IMR-90 (cell line): ENCODE measurements around the gene LRRC61. TPM values are rescaled to one million over a fixed set of nuclear protein-coding genes. Genes with fewer than 3 reads are reported as not detected.
A peak's percentile ranks its signal among the peaks of the same experiment; 100 is the strongest.

Source experiments
- ATAC-seq: fragments of 200-7000 bp; cut with Tn5 transposase; 2 replicates; pipeline ENCODE4 v1.9.1; 2020; ENCODE audit warnings: low read depth, mild to moderate bottlenecking, moderate library complexity
- BruUV-seq: library from RNA; stranded (reverse); fragments of 400-500 nt; replicated peaks from 2 replicates; lab custom pipeline; 2021; lab: Mats Ljungman, UMichigan
- CTCF ChIA-PET: fragments of 300-600 bp; formaldehyde crosslinking; extraction: SDS; loops from one replicate; lab custom pipeline; 2021; ENCODE audit warnings: antibody characterized with exemption; lab: Yijun Ruan, JAX
- POLR2A ChIA-PET: fragments of 300-600 bp; sonication (Branson Sonifier 250); formaldehyde crosslinking; loops from one replicate; lab custom pipeline; 2022; ENCODE audit warnings: antibody characterized with exemption; ENCODE audit not compliant: unreplicated experiment; lab: Charles Lee
- DNase-seq: peaks from one replicate; pipeline ENCODE4 v3.0.0; 2013
- H2AFZ ChIP-seq: replicated peaks from 2 replicates; pipeline ENCODE3; 2013; ENCODE audit warnings: low read length, mild to moderate bottlenecking; ENCODE audit not compliant: poor library complexity
- H2AK5ac ChIP-seq: 2 replicates; pipeline ENCODE4 v1.6.1; 2013; ENCODE audit warnings: low read depth, low read length, inconsistent platforms
- H2AK9ac ChIP-seq: replicated peaks from 2 replicates; pipeline ENCODE3; 2013; ENCODE audit warnings: mild to moderate bottlenecking, low read depth, low read length, moderate library complexity; ENCODE audit not compliant: poor library complexity
- H2BK120ac ChIP-seq: 2 replicates; pipeline ENCODE4 v1.6.1; 2013; ENCODE audit warnings: low read depth, low read length, inconsistent platforms
- H2BK15ac ChIP-seq: 3 replicates; pipeline ENCODE4 v1.6.1; 2013; ENCODE audit warnings: low read depth, low read length, inconsistent platforms
- H2BK20ac ChIP-seq: 2 replicates; pipeline ENCODE4 v1.6.1; 2013; ENCODE audit warnings: low read depth, mild to moderate bottlenecking, inconsistent platforms, low read length, moderate library complexity
- H2BK5ac ChIP-seq: 2 replicates; pipeline ENCODE4 v1.6.1; 2013; ENCODE audit warnings: mild to moderate bottlenecking, low read depth, low read length, inconsistent platforms; ENCODE audit not compliant: poor library complexity, severe bottlenecking
- H3K14ac ChIP-seq: replicated peaks from 2 replicates; pipeline ENCODE4 v1.6.1; 2013; ENCODE audit warnings: low read depth, low read length, inconsistent platforms
- H3K18ac ChIP-seq: 2 replicates; pipeline ENCODE4 v1.6.1; 2013; ENCODE audit warnings: low read depth, low read length, control low read depth
- H3K23ac ChIP-seq: 2 replicates; pipeline ENCODE4 v1.6.1; 2013; ENCODE audit warnings: low read depth, low read length, inconsistent platforms
- H3K27ac ChIP-seq: 2 replicates; pipeline ENCODE4 v1.5.1; 2013; ENCODE audit warnings: mild to moderate bottlenecking, control low read depth, low read length; ENCODE audit not compliant: insufficient read depth
- H3K27me3 ChIP-seq: 2 replicates; pipeline ENCODE4 v1.6.1; 2013; ENCODE audit warnings: low read length; ENCODE audit not compliant: control insufficient read depth, insufficient read depth
- H3K36me3 ChIP-seq: 2 replicates; pipeline ENCODE4 v1.6.1; 2013; ENCODE audit warnings: low read length, mixed read lengths; ENCODE audit not compliant: control insufficient read depth, insufficient read depth
- H3K4ac ChIP-seq: 2 replicates; pipeline ENCODE4 v1.6.1; 2013; ENCODE audit warnings: low read depth, low read length, inconsistent platforms
- H3K4me1 ChIP-seq: 2 replicates; pipeline ENCODE4 v1.6.1; 2013; ENCODE audit warnings: low read length, mixed read lengths; ENCODE audit not compliant: control insufficient read depth, insufficient read depth
- H3K4me2 ChIP-seq: 2 replicates; pipeline ENCODE4 v1.6.1; 2013; ENCODE audit warnings: low read depth, mild to moderate bottlenecking, control low read depth, low read length, moderate library complexity
- H3K4me3 ChIP-seq: 2 replicates; pipeline ENCODE4 v1.5.1; 2013; ENCODE audit warnings: low read depth, mild to moderate bottlenecking, control low read depth, low read length, moderate library complexity; ENCODE audit not compliant: insufficient read depth
- H3K56ac ChIP-seq: 2 replicates; pipeline ENCODE4 v1.6.1; 2013; ENCODE audit warnings: low read length, inconsistent platforms; ENCODE audit not compliant: insufficient read depth; ENCODE audit errors: extremely low read depth
- H3K79me1 ChIP-seq, 2 experiments: 2 replicates each; pipeline ENCODE4 v1.6.1; 2013; ENCODE audit warnings: low read length in 2 of 2, inconsistent platforms in 1 of 2, low read depth in 1 of 2
- H3K9ac ChIP-seq: 2 replicates; pipeline ENCODE4 v1.6.1; 2013; ENCODE audit warnings: low read depth, low read length, control low read depth
- H3K9me1 ChIP-seq: 2 replicates; pipeline ENCODE4 v1.6.1; 2013; ENCODE audit warnings: low read length, inconsistent platforms; ENCODE audit not compliant: insufficient read depth
- H3K9me3 ChIP-seq: 2 replicates; pipeline ENCODE4 v1.6.1; 2013; ENCODE audit warnings: low read length; ENCODE audit not compliant: control insufficient read depth, insufficient read depth
- H4K20me1 ChIP-seq: 2 replicates; pipeline ENCODE4 v1.6.1; 2013; ENCODE audit warnings: low read length, inconsistent platforms; ENCODE audit not compliant: insufficient read depth
- H4K5ac ChIP-seq: 2 replicates; pipeline ENCODE4 v1.6.1; 2013; ENCODE audit warnings: mild to moderate bottlenecking, low read depth, low read length, control low read depth
- H4K8ac ChIP-seq, 2 experiments: 2 replicates each; pipeline ENCODE4 v1.6.1; 2013; ENCODE audit warnings: low read depth in 2 of 2, low read length in 2 of 2, control low read depth in 1 of 2, inconsistent platforms in 1 of 2
- H4K91ac ChIP-seq: 2 replicates; pipeline ENCODE4 v1.6.1; 2013; ENCODE audit warnings: low read depth, low read length, inconsistent platforms; ENCODE audit not compliant: insufficient read depth
- CEBPB ChIP-seq: IDR thresholded peaks from 2 replicates; pipeline ENCODE4 v1.6.1; 2012; ENCODE audit warnings: low read depth, low read length, improper control_type of control experiment
- FOS ChIP-seq: fragments of 150-350 bp; IDR thresholded peaks from 2 replicates; pipeline ENCODE4 v1.6.1; 2016; ENCODE audit warnings: low read depth, low read length
- MAFK ChIP-seq: IDR thresholded peaks from 2 replicates; pipeline ENCODE4 v1.6.1; 2012; ENCODE audit warnings: low read depth, low read length, improper control_type of control experiment
- MAZ ChIP-seq: IDR thresholded peaks from 2 replicates; pipeline ENCODE4 v1.6.1; 2012; ENCODE audit warnings: low read depth, mild to moderate bottlenecking, low read length, improper control_type of control experiment, moderate library complexity, borderline replicate concordance
- MXI1 ChIP-seq: IDR thresholded peaks from 2 replicates; pipeline ENCODE4 v1.6.1; 2012; ENCODE audit warnings: low read depth, mild to moderate bottlenecking, low read length, moderate library complexity, borderline replicate concordance
- POLR2A ChIP-seq: IDR thresholded peaks from 2 replicates; pipeline ENCODE4 v1.6.1; 2012; ENCODE audit warnings: mild to moderate bottlenecking, low read depth, low read length
- RAD21 ChIP-seq: IDR thresholded peaks from 2 replicates; pipeline ENCODE4 v1.6.1; 2012; ENCODE audit warnings: low read length, improper control_type of control experiment
- SMC3 ChIP-seq: fragments of 150-350 bp; IDR thresholded peaks from 2 replicates; pipeline ENCODE4 v1.6.1; 2016; ENCODE audit warnings: low read depth, mild to moderate bottlenecking, antibody characterized with exemption, low read length, moderate library complexity
- WGBS, 2 experiments: methylation state at CpG; one replicate each; pipeline versions ENCODE4 v1.1.5 to v1.1.7; 2013; ENCODE audit warnings: missing lambda C conversion rate in 2 of 2; ENCODE audit not compliant: insufficient read length in 1 of 2; ENCODE audit errors: extremely low coverage in 2 of 2; 5-methylcytosine and 5-hydroxymethylcytosine counted together
- dilution Hi-C: fragments of 300-500 bp; cut with HindIII; formaldehyde crosslinking; loops from one replicate; pipeline ENCODE4 v1.14.3; 2018; ENCODE audit warnings: low sequenced_read_pairs; ENCODE audit not compliant: unreplicated experiment
- in situ Hi-C: fragments of 300-500 bp; cut with MboI; formaldehyde crosslinking; loops from 3 replicates; pipeline ENCODE4 v1.14.3; 2019; ENCODE audit warnings: low sequenced_read_pairs, inconsistent platforms, mixed read lengths
- intact Hi-C: fragments of 100-400 bp; cut with micrococcal nuclease; formaldehyde crosslinking; loops from 2 replicates; pipeline ENCODE4 v1.10.0; 2022
- polyA plus RNA-seq, 3 experiments: library from polyadenylated mRNA; depleted of rRNA; stranded (reverse); fragments of >200 nt; gene quantifications; 2 replicates each; pipeline ENCODE4 v1.2.3, GENCODE V29; 2012; ENCODE audit warnings: low replicate concordance in 1 of 3
- total RNA-seq: library from RNA; depleted of rRNA; stranded (reverse); fragments of >200 nt; gene quantifications from 2 replicates; pipeline ENCODE4 v1.2.3, GENCODE V29; 2012
- TF ChIP-seq, protein P1 (sequence below): conservative IDR thresholded peaks from 2 replicates; pipeline ENCODE4 v1.5.1; 2012; ENCODE audit warnings: mild to moderate bottlenecking, low read depth, low read length, improper control_type of control experiment
- TF ChIP-seq, protein P2 (sequence below): fragments of 150-350 bp; IDR thresholded peaks from 2 replicates; pipeline ENCODE4 v1.6.1; 2016; ENCODE audit warnings: low read depth, mild to moderate bottlenecking, low read length, moderate library complexity, borderline replicate concordance
- TF ChIP-seq, protein P3 (sequence below): fragments of 150-350 bp; IDR thresholded peaks from 2 replicates; pipeline ENCODE4 v1.6.1; 2017; ENCODE audit warnings: mild to moderate bottlenecking, antibody characterized with exemption, low read length, low read depth

LRRC61 gene
- total and polyA plus RNA-seq, 2 of the 4 experiments (the other 2 are of a cell fraction): 0.07 TPM; not detected in 1

DNA sequence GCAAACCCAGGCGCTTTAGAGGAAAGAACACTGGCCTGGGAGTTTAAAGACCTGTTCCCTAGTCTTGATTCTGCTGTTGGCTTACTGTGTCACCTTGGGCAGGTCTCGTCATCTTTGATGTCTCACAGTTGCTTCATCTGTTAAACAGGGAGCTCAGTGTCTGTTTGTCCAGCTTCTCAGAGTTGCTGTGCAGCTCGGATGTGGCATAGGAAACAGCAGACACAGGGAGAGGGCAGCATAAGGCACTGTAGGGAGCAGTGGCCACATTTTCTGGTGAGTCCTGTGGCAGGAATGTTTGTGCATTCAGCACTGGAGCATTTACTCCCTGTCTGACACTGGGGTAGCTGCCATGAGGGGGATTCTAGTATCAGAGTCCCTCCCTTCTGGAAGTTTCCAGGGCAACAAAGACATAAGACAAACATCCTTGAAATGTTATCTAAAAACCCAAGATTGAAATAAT is 47.5 kb downstream of the LRRC61 start:
- H3K27ac ChIP-seq: peak overlapping the region; percentile 85
- H4K5ac ChIP-seq: no peak overlapping the region
- H2BK15ac ChIP-seq: 0 out of 3 replicates have a peak overlapping the region, but pooled peaks have one; percentile 17
- H4K20me1 ChIP-seq: peaks cover 9% of the 10 kb centered on the region
- H3K9ac ChIP-seq: peak overlapping the region; percentile 81
- TF ChIP-seq MXI1 (0 out of 2 replicates have a peak, but pooled peaks have one; percentile 48), MAFK (peak; percentile 26; the same call in 1 of the 2 replicates), MAZ (no peak), SMC3 (no peak), RAD21 (0 out of 2 replicates have a peak, but pooled peaks have one; percentile 9), FOS (0 out of 2 replicates have a peak, but pooled peaks have one; percentile 32), CEBPB (no peak), POLR2A (no peak; the same call in 1 of the 2 replicates)
- TF ChIP-seq, protein P1, sequence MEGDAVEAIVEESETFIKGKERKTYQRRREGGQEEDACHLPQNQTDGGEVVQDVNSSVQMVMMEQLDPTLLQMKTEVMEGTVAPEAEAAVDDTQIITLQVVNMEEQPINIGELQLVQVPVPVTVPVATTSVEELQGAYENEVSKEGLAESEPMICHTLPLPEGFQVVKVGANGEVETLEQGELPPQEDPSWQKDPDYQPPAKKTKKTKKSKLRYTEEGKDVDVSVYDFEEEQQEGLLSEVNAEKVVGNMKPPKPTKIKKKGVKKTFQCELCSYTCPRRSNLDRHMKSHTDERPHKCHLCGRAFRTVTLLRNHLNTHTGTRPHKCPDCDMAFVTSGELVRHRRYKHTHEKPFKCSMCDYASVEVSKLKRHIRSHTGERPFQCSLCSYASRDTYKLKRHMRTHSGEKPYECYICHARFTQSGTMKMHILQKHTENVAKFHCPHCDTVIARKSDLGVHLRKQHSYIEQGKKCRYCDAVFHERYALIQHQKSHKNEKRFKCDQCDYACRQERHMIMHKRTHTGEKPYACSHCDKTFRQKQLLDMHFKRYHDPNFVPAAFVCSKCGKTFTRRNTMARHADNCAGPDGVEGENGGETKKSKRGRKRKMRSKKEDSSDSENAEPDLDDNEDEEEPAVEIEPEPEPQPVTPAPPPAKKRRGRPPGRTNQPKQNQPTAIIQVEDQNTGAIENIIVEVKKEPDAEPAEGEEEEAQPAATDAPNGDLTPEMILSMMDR: peak; percentile 27; the same call in 1 of the 2 replicates
- TF ChIP-seq, protein P2, sequence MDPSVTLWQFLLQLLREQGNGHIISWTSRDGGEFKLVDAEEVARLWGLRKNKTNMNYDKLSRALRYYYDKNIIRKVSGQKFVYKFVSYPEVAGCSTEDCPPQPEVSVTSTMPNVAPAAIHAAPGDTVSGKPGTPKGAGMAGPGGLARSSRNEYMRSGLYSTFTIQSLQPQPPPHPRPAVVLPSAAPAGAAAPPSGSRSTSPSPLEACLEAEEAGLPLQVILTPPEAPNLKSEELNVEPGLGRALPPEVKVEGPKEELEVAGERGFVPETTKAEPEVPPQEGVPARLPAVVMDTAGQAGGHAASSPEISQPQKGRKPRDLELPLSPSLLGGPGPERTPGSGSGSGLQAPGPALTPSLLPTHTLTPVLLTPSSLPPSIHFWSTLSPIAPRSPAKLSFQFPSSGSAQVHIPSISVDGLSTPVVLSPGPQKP: no peak
- TF ChIP-seq, protein P3, sequence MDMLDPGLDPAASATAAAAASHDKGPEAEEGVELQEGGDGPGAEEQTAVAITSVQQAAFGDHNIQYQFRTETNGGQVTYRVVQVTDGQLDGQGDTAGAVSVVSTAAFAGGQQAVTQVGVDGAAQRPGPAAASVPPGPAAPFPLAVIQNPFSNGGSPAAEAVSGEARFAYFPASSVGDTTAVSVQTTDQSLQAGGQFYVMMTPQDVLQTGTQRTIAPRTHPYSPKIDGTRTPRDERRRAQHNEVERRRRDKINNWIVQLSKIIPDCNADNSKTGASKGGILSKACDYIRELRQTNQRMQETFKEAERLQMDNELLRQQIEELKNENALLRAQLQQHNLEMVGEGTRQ: no peak
- H3K18ac ChIP-seq: no peak overlapping the region
- no peaks in the 10 kb centered on the region for H3K27me3 ChIP-seq
- H2AK5ac ChIP-seq: peak overlapping the region; percentile 43; the same call in 1 of the 2 replicates
- dilution Hi-C loops: no loop called here
- 0 out of 2 replicates have a peak overlapping the region, but pooled peaks have one; percentile 44 for H3K14ac ChIP-seq
- peaks cover 38% of the 10 kb centered on the region for H3K36me3 ChIP-seq
- CTCF ChIA-PET: interaction anchor here (0.5 to 1.1 kb wide), 4 partner anchors 14 to 63 kb away, joined by 3 to 5 read pairs (median 3); no protein-coding TSS in a partner anchor
- DNase-seq (peak; percentile 80), ATAC-seq (peak; percentile 69)
- WGBS, 2 experiments: 90% methylated on average over 3 of the region's 3 CpGs; no CpG with 5 or more reads in 1 of the 2 experiments
- no peaks in the 10 kb centered on the region; the same call in 1 of the 2 replicates for H3K9me1 ChIP-seq
- BruUV-seq: no TSS peak
- H2AFZ ChIP-seq: peak overlapping the region; percentile 47
- intact Hi-C loops: no loop called here
- no peak overlapping the region; the same call in 1 of the 2 replicates for H2BK120ac ChIP-seq
- no peak overlapping the region for H3K4me3 ChIP-seq
- no peak overlapping the region for H2BK20ac ChIP-seq
- H4K8ac ChIP-seq: no peak overlapping the region; a peak in 1 of 4 replicates
- peaks cover 18% of the 10 kb centered on the region for H3K4me1 ChIP-seq
- peak overlapping the region; percentile 59; the same call in 1 of the 2 replicates for H3K23ac ChIP-seq
- H3K9me3 ChIP-seq: no peaks in the 10 kb centered on the region
- H2BK5ac ChIP-seq: peak overlapping the region; percentile 79
- POLR2A ChIA-PET: interaction anchor here (0.5 kb wide), 1 partner anchor 18 kb away, joined by 3 read pairs; no protein-coding TSS in a partner anchor
- peak overlapping the region; percentile 66; the same call in 1 of the 2 replicates for H4K91ac ChIP-seq
- H3K79me1 ChIP-seq: peaks cover 21 to 44% of the 10 kb centered on the region in 2 experiments; a peak in 3 of 4 replicates
- H3K4me2 ChIP-seq: peak overlapping the region; percentile 97
- in situ Hi-C loops: no loop called here
- H3K56ac ChIP-seq: 0 out of 2 replicates have a peak overlapping the region, but pooled peaks have one; percentile 49
- H2AK9ac ChIP-seq: peak overlapping the region; percentile 93
- peak overlapping the region; percentile 98 for H3K4ac ChIP-seq
